ENCODE data around the gene ALKBH1.

GRCh38 chr14:77638771-77639171 lies 69.1 kb downstream of the ALKBH1 start:
- no peak for TF ChIP-seq CTCF (optimal IDR thresholded peaks at IDR 0.05 in 1 of 3, IDR thresholded peaks at IDR 0.05 in 1 of 3, conservative IDR thresholded peaks at IDR 0.05 in 1 of 3; ENCODE audit: extremely low read depth in 1 of 3, insufficient read depth in 2 of 3, low read length in 3 of 3)
- no peak for TF ChIP-seq EZH2 (IDR thresholded peaks at IDR 0.05; ENCODE audit: low read length)
